ENCODE data around the gene S1PR4.
"Not testable (repeated sequence)": the region's sequence is repeated elsewhere in the genome, so short reads cannot be mapped to it uniquely, and the experiment has no call there.

The S1PR4 gene

DNA sequence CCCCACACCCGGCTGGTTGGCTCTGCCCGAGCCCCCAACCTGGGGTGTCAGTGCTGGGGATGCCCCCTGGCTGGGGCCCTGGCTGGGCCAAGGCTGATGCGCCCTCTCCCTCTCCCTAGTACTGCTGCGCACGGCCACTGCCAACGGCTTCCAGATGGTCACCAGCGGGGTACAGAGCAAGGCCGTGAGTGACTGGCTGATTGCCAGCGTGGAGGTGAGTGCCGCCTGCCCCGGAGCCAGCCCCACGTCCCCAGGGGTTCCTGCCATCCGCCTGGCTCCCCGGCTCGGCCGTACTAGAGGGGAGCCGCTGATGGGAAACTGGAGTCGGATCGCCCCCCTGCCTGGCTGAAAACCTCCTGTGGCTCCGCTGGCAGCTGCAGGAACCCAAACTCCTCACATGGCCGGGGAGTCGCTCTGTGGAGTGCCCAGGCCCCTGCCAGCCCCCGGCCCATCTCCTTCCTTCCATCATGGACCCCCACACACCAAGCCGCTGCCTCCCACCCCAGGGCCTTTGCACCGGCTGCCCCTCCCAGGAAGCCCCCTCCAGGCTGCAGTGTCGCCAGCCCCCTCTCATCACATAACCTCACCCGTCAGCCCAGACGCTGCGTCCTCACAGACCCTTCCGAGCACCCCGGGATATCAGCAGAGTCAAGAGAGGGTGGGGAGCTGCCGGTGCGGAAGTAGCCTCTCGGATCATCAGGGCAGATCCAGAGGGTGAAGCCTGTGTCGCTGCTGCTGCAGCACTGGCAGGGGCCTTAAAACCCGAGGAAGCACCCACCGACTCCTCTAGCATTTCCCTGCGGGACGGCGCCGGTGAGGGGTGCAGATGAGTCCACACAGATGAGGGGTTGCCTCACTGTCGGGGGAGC, 17.7 kb downstream of the S1PR4 start:
- DNase-seq (ENCODE audit: low spot score): no peak

DNA sequence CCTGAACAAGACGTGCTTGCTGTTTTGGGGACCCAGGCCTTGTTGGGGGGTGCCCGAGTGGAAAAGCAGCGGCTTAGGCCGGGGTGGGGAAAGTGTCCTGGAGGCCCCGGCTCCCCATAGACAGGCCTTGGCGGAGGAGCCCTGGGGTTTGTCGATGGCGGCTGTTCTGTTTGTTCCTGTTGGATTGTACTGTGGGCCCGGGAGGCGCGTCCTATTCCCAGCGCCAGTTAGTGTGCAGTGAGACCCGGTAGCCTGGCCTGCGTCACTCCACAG, 18.3 kb downstream of the S1PR4 start:
- no peak for DNase-seq (ENCODE audit: low spot score)

DNA sequence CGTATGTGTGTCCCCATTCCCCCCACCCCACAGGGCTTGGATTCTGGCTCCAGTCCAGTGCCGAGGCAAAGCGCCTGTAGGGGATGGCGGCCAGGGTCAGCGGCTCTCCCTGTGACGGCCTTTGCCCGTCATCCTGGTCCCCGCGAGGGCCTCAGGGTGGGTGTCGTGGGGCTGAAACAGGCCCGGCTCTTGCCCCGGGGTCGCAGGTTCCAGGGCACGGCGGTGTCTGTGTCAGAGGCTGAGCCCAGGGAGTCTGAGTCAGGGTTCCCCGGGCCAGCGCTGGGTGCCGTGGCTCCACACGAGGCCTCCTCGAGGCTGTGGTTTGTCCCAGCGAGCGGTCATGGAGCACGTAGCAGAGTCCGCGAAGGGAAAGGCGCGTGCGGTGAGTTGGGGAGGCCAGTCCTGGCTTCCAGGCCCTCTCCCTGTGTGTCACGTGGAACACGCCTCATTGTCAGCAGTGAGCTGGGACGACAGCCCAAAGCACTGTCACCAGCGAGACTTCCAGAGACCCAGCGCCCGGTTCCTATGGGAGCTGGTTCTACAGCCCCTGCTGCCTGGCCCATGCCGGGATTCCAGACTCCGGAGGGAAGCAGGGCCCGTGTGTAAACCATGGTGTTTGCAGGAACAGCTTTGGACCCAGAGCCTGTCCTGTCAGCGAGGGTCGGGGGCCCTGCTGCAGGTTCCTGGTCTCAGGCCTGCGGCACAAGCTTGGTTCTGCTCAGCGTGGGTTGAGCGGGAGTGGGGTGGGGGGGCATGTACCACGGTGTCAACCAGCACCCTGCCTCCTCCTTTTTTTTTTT, 20.5 kb downstream of the S1PR4 start:
- no peak for DNase-seq (ENCODE audit: low spot score)

DNA sequence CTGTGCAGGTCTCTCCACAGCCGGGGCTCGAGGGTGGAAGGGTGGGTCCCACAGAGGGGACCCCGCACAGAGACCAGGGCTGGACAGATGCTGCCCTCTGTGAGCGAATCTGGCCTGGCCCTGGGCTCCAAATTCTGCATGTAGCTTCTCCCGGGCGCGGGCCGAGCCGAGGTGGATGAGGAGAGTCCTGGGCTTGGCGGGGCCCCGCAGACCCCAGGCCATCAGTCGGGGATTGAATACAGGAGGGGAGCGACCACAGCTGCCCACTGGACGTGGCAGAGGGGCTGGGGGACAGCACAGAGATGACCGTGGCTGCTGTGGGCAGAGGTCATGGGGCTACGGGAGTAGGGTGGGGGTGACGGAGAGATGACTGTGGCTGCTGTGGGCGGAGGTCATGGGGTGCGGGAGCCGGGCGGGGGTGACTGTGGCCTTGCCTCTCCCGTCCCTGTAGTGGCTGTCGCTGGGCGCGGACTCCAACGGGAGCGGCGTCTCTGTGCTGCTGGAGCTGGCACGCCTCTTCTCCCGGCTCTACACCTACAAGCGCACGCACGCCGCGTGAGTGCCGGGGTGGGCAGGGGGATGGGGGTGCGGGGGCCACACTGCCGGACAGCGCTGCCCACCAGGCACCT, 22.6 kb downstream of the S1PR4 start:
- DNase-seq (ENCODE audit: low spot score): no peak

DNA sequence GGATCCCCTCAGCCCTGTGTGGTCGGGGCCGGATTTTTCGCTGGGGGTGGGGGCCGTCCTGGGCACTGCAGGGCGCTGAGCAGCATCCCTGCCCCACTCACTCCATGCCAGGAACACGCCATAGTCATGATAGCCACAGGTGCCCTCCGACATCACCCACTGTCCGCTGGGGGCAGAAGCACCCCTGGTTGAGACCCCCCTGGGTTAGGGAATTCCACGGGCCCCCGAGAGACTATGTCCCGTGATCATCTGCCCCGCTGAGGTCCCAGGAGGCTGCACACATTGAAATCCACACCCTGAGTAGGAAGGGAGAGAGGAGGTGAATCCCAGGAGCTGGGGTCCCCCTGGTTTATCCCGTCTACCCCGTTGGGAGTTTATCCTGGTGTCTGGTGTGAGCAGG, 23.3 kb downstream of the S1PR4 start:
- DNase-seq (ENCODE audit: low spot score): no peak

DNA sequence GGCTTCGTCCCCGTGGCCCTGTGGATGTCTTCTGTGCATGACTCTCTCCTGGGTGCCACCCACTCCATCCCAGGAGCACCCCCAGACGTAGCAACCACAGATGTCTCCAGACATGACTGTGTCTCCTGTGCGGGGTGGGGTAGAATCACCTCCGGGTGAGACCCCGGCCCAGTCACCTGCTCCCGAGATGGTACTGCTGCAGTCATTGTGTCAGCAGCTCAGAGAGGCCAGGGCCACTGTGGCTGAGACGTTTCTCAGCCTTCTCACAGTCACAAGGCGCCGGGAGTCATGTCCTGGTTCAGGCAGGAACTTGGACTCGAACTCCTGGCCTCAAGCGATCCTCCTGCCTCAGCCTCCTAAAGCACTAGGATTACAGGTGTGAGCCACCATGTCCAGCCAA, 23.8 kb downstream of the S1PR4 start:
- DNase-seq (ENCODE audit: low spot score): no peak

DNA sequence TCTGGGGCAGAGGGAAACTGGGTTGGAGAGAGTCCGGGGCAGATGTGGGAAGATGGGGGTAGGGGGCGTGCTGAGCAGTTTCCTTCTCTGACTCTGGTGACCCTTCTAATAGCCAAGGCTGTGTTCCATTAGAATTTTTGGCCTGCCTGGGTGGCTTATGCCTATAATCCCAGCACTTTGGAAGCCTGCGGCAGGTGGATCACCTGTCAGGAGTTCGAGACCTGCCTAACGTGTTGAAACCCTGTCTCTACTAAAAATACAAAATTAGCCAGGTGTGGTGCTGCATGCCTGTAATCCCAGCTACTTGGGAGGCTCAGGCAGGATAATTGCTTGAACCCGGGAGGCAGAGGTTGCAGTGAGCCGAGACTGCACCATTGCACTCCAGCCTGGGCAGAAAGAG, 24.3 kb downstream of the S1PR4 start:
- DNase-seq (ENCODE audit: low spot score): not testable (repeated sequence)

DNA sequence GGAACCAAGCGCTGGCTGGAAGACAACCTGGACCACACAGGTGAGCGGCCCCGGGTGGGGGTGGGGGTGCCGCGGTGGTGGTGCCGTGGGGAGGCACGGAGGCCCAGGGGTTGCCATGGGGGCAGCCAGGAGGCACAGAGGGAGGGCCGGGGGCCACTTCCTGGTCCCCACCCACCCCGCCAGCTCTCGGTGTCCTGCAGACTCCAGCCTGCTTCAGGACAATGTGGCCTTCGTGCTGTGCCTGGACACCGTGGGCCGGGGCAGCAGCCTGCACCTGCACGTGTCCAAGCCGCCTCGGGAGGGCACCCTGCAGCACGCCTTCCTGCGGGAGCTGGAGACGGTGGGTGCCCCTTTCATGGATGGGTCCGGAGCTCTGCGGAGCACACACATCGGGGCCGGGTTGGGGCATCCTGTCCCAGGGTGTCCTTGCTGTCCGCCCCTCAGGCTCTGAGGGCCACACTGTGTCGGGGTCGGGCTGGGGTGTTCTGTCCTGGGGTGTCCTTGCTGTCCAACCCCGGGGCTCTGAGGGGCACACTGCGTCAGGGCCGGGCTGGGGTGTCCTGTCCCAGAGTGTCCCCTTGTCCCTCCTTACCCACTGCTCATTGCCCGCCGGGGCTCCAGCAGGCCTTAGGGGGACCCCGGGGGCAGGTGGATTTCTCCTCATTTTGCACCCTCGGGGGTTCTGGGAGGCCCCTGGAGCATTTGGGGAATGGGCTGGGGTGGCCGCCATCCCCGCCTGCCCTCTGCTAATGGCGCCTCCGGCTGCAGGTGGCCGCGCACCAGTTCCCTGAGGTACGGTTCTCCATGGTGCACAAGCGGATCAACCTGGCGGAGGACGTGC, 25.5 kb downstream of the S1PR4 start:
- DNase-seq (ENCODE audit: low spot score): no peak

DNA sequence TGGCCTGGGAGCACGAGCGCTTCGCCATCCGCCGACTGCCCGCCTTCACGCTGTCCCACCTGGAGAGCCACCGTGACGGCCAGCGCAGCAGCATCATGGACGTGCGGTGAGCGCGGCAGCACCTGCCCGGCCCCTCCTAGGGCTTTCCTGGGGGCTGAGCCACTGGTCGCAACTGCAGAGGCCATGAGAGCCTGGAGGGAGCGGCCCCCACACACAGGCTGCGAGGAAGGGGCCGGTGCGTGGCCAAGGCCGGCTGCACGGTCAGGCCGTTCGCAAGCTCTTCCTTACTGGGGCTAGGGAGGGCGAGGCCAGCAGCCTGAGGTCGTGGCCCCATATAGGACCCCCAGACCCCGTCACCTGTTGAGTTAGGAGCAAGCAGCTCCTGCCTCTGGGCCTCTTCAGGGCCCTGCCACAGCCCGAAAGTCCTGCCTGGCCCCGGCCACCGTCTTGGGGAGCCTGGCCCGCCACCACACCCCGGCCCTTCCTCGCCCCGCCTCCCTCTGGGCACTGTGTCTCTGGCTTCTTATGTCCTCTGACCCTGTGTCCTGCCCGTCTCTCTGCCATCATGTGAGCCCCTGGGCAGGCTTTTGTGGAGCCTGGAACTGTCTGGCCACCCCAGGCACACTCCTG, 26.2 kb downstream of the S1PR4 start:
- no peak for DNase-seq (ENCODE audit: low spot score)

DNA sequence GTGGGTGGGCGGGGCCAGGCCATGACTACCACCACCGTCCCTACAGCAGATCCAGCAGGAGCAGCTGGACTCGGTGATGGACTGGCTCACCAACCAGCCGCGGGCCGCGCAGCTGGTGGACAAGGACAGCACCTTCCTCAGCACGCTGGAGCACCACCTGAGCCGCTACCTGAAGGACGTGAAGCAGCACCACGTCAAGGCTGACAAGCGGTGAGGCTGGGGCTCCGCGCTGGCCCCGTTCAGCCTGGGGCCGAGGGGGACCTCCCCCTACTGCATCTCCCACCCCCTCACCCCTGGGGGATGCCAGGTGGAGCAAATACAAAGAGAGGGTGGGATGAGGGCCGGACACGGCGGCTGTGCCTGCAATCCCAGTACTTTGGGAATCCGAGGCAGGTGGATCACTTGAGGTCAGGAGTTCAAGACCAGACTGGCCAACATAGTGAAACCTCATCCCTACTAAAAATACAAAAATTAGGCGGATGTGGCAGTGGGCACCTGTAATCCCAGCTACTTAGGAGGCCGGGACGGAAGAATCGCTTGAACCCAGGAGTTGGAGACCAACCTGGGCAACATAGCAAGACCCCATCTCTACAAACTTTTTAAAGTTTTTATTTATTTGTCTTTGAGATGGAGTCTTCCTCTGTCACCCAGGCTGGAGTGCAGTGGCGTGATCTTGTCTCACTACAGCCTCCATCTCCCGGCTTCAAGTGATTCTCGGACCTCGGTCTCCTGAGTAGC, 27.8 kb downstream of the S1PR4 start:
- no peak for DNase-seq (ENCODE audit: low spot score)

DNA sequence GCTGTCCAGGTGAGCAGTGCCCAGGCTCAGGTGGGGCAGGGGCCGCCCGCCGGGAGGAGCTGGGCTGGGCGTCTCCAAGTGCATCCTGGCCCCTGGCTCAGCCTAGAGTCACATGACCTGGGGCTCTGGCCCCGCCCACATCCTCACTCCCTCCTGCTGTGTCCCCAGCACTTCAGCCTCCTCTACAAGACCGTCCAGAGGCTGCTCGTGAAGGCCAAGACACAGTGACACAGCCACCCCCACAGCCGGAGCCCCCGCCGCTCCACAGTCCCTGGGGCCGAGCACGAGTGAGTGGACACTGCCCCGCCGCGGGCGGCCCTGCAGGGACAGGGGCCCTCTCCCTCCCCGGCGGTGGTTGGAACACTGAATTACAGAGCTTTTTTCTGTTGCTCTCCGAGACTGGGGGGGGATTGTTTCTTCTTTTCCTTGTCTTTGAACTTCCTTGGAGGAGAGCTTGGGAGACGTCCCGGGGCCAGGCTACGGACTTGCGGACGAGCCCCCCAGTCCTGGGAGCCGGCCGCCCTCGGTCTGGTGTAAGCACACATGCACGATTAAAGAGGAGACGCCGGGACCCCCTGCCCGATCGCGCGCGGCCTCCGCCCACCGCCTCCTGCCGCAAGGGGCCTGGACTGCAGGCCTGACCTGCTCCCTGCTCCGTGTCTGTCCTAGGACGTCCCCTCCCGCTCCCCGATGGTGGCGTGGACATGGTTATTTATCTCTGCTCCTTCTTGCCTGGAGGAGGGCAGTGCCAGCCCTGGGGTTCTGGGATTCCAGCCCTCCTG, 29.1 kb downstream of the S1PR4 start:
- no peak for DNase-seq (ENCODE audit: low spot score)

DNA sequence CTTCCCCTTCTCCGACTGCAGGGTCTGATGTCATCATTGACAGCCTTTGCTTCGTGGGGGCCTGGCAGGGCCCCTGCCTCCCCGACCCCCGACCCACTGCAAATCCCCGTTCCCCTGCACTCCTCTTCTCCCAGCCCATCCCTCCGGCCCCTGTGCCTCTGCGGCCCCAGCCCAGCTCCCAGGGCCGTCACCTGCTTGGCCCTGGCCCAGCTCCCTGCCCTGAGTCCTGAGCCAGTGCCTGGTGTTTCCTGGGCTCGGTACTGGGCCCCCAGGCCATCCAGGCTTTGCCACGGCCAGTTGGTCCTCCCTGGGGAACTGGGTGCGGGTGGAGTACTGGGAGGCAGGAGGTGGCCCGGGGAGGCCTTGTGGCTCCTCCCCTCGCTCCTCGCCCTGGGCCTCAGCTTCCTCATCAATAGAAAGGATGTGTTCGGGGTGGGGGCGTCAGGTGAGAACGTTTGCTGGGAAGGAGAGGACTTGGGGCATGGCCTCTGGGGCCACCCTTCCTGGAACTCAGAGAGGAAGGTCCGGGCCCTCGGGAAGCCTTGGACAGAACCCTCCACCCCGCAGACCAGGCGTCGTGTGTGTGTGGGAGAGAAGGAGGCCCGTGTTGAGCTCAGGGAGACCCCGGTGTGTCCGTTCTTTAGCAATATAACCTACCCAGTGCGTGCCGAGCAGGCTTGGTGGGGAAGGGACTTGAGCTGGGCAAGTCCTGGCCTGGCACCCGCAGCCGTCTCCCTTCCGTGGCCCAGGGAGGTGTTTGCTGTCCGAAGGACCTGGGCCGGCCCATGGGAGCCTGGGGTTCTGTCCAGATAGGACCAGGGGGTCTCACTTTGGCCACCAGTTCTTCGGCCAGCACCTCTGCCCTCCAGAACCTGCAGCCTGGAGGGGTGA, 30.0 kb downstream of the S1PR4 start:
- no peak for DNase-seq (ENCODE audit: low spot score)

DNA sequence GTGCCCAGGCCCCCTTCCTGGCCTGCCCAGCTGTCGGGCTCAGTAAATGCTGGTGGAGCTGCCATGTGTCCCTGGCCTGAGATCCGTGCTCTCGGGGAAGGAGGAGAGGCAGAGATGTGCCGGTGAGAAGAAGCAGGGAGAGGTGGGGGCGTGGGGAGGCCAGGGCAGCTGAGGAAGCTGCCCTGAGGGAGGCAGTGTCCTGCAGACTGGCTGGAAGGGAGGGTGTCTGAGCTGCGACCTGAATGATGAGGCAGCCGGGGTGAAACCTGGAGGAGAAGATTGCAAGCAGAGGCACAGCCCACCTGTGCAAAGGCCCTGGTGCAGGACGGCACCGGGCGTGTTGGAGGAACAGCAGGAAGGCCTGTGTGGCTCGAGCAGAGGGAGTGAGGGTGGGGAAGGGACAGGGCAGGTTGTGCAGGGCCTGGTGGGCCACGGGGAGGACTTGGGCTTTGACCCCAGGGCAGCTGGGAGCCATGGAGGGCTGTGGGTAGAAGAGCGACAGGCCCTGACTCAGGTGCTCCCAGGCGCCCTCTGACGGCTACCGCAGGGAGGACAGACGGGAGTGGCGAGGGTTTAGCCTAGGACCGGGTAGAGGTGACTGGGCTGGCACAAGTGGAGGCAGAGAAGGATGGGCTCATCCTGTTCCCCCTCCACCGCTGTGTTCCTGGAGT, 31.9 kb downstream of the S1PR4 start:
- DNase-seq (ENCODE audit: low spot score): no peak

DNA sequence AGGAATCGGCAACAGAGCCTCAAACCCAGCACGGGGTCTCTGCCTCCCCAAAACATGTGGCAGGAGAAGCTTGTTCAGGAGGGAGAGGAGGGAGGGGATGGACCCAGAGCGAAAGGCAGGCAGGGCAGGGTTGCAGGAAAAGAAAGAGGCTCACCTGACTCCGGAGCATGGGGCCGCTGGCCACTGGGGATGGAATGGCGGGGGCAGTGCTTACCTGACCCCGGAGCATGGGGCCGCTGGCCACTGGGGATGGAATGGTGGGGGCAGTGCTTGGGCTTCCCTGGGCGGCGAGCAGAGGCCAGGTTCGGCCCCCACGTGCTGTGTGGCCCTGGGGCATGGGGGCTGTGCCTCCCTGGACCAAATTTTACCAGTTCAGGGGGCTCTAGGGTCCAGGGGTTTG, 32.6 kb downstream of the S1PR4 start:
- no peak for DNase-seq (ENCODE audit: low spot score)

DNA sequence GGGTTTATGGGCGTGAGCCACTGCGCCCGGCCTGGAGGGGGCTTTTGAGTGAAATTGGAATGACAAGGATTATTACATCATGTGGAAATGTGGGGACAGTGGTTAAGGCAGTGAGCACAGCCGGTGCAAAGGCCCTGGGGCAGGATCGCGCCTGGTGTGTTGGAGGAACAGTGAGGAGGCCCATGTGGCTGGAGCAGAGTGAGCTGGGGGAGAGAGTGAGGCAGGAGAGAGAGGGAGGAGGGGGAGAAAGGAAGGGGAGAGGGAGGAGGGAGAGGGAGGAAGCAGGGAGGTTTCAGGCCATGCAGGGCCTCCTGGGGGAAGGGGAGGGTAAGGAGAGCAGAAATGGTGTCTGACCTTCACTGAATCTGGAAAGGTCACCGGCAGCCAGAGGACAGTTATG, 34.6 kb downstream of the S1PR4 start:
- DNase-seq (ENCODE audit: low spot score): no peak

DNA sequence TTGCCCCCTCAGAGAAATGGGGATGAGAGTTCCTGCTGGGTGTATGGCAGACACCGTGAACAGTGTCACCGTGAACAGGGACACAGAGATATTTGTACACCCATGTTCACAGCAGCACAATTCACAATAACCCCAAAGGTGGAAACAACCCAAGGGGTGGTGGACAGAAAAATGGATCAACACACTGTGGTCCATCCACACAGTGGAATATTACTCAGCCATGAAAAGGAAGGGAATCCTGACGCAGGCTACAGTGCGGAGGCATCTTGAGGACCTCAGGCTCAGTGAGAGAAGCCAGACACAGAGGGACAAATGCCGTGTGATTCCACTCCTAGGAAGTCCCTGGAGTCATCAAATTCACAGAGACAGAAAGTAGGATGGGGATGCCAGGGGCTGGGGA, 38.3 kb downstream of the S1PR4 start:
- no peak for DNase-seq (ENCODE audit: low spot score)

DNA sequence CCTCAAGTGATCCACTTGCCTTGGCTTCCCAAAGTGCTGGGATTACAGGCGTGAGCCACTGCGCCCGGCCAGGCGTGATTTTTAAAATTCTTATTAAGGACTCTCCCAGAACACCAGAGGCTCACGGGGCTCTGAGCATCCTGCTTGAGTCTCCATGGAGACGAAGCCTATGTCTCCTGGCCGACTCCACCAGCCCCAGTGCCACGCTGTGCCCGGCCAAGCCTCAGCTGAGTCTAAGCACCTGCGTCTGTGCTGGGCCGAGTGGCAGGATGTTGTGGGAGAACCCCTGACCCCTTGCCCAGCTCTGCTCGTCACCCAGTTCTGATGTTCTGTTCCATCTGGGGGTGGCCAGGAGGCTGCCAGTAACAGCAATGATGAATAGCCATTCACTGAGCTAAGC, 42.0 kb downstream of the S1PR4 start:
- DNase-seq (ENCODE audit: low spot score): no peak

DNA sequence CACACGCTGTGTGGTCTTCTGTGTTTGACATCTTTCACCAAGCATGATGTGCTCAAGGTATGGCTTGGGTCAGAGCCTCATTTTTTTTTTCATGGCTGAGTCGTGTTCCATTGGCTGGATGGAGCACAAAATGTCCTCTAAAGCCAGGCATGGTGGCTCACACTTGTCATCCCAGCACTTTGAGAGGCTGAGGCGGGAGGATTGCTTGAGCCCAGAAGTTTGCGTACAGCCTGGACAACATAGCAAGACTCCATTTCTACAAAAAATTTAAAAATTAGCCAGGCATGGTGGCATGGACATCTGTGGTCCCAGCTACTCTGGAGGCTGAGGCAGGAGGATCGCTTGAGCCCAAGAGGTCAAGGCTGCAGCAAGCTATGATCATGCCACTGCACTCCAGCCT, 43.0 kb downstream of the S1PR4 start:
- DNase-seq (ENCODE audit: low spot score): not testable (repeated sequence)

DNA sequence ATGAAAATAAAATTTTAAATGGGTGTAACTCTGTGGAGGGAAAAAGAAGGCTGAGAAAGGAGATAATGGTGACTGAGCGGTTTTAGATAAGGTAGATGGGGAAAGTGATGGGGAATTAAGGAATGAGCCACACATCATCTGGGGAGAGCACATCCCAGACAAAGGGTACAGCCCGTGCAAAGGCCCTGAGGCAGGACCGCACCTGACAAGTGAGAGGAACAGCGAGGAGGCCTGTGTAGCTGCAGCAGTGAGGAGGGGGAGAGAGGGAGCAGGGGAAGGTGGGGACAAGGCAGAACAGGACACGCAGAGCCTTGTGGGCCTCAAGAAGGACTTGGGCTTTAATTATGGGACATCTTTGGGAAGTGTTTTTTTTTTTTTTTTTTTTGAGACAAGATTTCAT, 44.1 kb downstream of the S1PR4 start:
- no peak for DNase-seq (ENCODE audit: low spot score)
